SIG-M5 treated with dmso at 0.1 percent for 504 hours (cell line): ENCODE results near the gene RUSC2.
"Not testable (repeated sequence)": the region's sequence is repeated elsewhere in the genome, so short reads cannot be mapped to it uniquely, and the experiment has no call there.

Experiments
- DNase-seq: peaks from one replicate; lab custom pipeline; 2025; ENCODE audit not compliant: unreplicated experiment; lab: John Stamatoyannopoulos, UW

Gene RUSC2

GRCh38 chr9:35490155-35490909 is 421 bp downstream of the RUSC2 start:
- DNase-seq = no peak

- no peak for DNase-seq
Observed at GRCh38 chr9:35490910-35491465, 1.1 kb downstream of the RUSC2 start.

GRCh38 chr9:35493119-35493518 is 3.2 kb downstream of the RUSC2 start:
- not testable (repeated sequence) for DNase-seq

DNA sequence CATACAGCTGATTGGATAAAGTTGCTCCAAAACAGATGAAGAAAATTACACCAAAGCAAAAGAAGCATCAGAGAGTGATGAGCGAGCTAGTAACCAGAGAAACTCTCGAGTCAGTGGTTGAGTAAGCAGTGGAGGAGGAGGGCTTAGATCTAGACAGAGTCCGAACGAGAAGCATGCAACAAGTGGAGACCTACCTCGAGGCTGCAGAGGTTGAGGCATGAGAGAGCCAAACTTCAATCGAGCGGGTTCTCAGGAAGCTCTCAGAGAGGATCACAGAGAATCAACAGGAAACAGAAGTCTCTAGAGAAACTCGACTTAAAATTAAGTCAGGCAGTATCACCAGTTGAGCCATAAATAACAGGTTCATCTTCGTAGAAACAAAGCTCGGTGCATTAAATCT is 6.1 kb downstream of the RUSC2 start:
- no peak for DNase-seq

DNA sequence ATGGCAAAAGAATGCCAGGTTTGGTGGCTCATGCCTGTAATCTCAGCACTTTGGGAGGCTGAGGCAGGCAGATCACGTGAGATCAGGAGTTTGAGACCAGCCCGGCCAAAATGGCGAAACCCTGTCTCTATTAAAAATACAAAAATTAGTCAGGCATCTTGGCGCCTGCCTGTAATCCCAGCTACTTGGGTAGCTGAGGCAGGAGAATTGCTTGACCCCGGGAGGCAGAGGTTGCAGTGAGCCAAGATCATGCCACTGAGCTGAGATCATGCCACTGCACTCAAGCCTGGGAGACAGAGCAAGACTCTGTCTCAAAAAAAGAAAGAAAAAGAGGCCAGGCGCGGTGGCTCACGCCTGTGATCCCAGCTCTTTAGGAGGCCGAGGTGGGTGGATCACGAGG is 8.3 kb downstream of the RUSC2 start:
- not testable (repeated sequence) for DNase-seq

GRCh38 chr9:35499029-35499700 is 9.3 kb downstream of the RUSC2 start:
- DNase-seq = no peak

DNA sequence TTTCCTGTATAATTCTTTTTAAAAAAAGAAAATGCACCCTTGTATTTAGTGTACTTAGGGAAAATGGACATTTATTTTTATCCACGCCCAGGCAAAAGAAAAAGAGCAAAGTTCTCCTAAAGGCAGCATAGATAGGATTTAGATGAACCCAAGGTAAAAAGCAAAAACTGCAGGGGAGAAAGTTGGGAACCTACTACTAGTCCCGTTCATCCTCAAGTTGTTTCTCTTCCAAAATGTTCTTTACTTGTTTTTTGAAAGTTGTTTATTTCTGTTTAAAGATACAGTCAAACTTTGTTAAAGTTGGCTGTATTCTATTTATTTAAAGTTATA is 9.8 kb downstream of the RUSC2 start:
- DNase-seq = no peak

DNA sequence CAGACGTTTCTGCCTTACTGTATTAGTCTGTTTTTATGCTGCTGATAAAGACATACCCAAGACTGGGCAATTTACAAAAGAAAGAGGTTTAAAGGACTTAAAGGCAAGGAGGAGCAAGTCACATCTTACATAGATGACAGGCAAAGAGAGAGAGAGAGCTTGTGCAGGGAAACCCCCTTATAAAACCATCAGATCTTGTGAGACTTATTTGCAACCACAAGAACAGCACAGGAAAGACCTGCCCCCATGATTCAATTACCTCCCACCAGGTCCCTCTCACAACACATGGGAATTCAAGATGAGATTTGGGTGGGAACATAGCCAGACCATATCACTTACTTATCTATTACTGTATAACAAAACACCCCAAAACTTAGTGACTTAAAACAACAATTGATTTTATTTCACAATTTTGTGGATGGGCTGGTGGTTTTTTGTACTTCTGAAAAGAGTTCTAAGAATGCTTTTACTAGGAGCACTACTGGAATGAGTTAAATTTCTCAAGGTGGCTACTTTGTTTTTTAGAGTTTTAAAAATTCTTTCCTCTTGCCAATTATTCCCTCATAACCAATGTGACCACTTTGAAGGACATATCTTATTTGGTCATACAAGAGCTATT is 10.3 kb downstream of the RUSC2 start:
- DNase-seq = no peak

DNA sequence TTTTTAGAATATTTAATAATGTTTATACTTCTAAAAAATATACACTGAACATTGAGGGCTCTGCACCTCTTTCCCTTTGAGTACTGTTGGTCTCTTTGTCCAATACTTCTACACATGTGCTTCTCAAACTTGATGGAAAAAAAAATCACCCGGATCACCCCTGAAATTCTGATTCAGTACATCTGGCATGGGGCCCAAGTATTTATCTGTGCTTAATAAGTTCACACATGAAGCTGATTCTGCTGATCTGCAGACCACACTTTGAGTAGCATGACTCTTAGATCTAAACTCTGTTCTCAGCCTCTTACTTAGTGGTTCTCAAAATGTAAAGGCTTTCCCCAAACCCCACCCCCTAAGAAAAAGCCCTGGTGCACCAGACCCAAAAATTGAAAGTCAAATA is 12.0 kb downstream of the RUSC2 start:
- DNase-seq = no peak

DNA sequence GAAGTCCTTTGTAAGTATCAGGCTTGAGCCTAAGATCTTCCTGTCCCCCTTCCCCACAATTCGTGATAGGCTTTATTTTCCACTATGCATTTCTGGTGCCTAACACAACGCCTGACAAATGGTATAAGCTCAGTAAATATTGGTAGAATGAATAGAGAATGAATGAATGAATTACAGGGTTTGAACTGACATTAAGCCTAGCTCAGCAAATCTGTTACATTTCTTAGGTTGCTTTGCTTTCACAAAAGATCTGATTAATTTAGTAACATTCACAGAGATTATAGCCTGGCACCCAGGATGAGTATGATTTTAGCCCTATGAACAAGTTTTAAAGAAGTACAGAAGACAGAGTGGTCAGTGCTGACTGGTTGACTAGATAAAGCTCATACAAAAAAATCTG is 16.4 kb downstream of the RUSC2 start:
- DNase-seq = no peak

DNA sequence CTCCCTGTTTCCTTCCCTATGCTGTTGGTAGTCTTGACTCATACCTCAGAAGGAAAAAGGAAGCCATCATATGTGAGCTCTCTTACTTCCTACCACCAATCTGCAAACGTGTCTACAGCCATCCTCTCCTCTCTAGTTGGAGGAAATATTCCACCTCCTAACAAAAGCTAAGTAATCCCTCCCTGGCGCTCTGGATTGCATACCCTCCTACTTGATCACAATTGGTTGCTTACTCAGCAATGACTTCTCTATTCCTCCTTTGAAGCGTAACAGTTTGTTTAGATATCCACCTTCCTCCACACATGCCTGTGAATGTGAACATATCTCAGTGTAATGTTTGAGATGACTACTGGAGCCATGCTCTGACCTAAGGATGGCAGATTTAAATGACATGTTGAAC is 18.2 kb downstream of the RUSC2 start:
- DNase-seq = no peak

DNA sequence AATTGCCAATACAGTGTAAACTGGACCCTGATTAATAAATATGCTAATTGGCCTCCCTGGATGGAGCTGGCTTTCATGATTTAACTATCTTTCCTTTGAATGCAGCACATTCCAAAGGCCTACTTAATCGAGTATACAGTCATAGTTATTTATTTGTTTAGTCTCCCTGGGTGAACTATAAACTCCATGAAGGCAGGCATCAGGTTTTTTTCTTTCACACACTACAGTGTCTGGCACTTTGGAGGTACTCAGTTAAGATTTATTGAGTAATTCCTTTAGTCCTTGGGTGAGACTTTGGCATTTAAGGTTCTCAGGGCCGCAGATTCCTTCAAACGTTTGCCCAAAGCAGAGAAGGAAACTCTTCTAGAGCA is 20.5 kb downstream of the RUSC2 start:
- no peak for DNase-seq

- DNase-seq = peak; percentile 12
Observed at GRCh38 chr9:35510754-35511428, 21.0 kb downstream of the RUSC2 start.

- no peak for DNase-seq
Observed at GRCh38 chr9:35511453-35511852, 21.5 kb downstream of the RUSC2 start.

GRCh38 chr9:35515766-35516165 is 25.9 kb downstream of the RUSC2 start:
- no peak for DNase-seq

DNA sequence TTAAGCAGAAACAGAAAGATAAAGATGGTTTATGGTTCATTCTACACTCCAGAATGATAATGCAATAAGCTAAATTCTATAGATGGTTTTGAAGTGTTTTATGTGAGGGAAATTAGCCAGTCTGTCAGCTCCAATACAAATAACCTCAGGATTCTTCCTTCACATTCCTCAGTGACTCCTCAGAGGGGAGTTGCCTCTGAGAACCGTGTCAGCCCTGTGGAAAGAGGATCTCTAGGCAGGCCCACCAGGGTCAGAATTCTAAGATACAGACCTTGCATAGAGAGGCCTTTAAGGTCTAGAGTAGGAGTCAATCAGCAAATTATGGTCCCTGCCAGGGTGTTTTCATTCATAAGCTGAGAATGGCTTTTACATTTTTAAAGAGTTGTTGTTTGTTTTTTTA is 26.6 kb downstream of the RUSC2 start:
- no peak for DNase-seq

- DNase-seq = no peak
Observed at GRCh38 chr9:35517131-35517530, 27.2 kb downstream of the RUSC2 start.

DNA sequence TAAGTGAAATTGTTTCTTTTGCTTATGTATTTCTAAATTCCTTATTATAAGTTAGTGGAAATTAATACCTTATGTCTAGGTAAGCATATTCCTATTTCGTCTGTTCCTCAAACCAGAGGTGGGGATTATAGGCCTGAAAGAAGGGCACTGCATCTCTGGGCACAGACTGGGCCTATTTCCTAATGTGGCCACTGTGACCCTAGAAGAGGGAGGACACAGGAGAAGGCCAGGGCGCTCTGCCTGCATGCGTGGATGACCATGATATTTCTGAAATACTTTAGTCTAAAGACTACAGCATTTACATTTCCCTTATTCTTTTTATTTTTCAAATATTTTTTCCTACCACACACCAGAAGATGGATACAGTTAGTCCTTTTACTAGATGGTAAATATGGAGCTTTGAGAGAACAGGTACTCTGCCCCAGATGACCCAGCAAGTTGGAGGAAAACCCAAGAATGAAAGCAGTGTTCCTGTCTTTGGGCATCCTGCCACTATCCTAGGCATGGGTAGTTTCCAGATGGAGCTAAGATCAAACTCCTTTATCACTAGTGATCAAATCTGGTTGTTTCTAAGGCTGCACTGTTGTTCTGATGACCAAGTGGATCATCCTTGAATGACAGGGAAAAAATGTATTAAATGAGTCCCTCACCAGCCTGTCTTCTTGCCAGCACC is 27.8 kb downstream of the RUSC2 start:
- DNase-seq = no peak

DNA sequence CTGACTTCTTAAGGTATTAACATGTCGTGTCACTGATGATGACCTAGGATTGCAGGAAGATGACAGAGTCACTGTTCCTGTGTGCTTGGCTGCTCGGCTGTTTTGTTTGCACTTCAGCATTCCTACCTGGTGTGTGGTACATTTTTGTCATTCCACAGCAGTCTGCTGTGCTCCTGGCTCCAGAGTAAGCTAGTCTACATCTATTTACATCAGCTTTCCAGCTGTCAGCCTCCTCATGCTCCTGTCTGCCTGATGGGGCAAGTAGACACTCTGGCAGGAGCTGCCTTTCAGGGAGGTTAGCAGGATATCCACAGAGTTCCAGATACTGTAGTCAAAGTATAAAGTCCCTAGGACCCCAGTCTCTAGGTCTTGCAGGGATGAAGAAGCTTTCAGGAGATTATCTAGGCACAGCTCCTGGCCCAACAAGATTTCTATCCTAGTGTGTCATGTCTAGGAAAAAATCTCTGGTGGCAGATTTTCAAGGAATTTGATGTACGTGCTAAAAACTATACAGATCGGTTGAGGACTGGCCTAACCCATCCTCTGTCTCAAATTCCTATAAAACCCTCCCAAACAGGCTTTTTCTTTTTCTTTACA is 28.4 kb downstream of the RUSC2 start:
- peak; percentile 53 for DNase-seq

DNA sequence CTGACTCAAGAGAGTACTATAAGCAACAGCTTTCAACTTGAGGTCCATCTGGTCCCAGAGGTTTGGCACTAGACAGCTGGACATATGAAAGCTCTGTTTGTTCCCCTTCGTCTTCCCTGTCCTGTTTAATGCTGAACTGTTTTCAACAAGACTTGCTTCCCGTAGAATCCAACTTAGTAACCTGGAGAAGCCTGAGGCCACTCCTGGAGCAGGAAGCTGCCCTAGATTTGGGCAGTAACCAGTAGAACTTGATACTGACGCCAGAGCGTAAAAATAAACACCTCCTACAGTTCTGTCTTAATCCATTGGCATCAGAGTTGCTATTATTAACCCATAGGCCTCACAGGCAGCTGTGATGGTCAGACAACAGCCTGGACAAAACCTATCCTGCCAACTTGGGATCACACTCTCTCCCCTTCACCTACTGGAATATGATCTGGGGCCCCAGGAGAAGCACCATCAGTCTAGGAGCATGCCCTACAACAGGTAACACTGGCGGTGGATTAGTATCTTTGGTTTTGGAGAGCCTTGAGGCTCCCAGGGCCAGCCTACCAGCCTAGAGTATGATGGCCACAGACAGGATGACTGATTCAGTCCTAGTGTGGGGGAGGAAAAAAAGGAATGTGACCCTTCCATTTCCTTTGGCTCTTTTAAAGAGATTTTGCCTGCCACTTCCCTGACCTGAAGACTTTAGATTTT is 29.2 kb downstream of the RUSC2 start:
- no peak for DNase-seq
